GM12892 (cell line): ENCODE results near the gene CBY3.
"Not testable (repeated sequence)": the region's sequence is repeated elsewhere in the genome, so short reads cannot be mapped to it uniquely, and the experiment has no call there.

Source experiments
- DNase-seq: peaks from one replicate; pipeline ENCODE4 v3.0.0; 2011; ENCODE audit not compliant: insufficient read length
- FAIRE-seq: peaks from 2 replicates; lab custom pipeline; 2011; peaks lifted over from hg19 to GRCh38; lab: Jason Lieb, UNC
- POLR2A ChIP-seq: IDR thresholded peaks from 2 replicates; pipeline ENCODE4 v1.6.1; 2011; ENCODE audit warnings: low read depth, low read length, control low read depth
- POLR2AphosphoS5 ChIP-seq: IDR thresholded peaks from 2 replicates; pipeline ENCODE4 v1.6.1; 2011; ENCODE audit warnings: low read depth, low read length, control low read depth
- TAF1 ChIP-seq: IDR thresholded peaks from 2 replicates; pipeline ENCODE4 v1.6.1; 2011; ENCODE audit warnings: low read depth, mild to moderate bottlenecking, control low read depth, low read length, borderline replicate concordance

The CBY3 gene

GRCh38 chr5:179649166-179649703 lies 31.6 kb downstream of the CBY3 start:
- DNase-seq, FAIRE-seq: not testable (repeated sequence)

GRCh38 chr5:179648410-179648809 lies 32.4 kb downstream of the CBY3 start:
- FAIRE-seq (no peak), DNase-seq (no peak)
- no peak for TF ChIP-seq POLR2A
- no peak for TF ChIP-seq TAF1
- TF ChIP-seq POLR2AphosphoS5, result no peak

- not testable (repeated sequence) for DNase-seq, FAIRE-seq
Observed at GRCh38 chr5:179644766-179645165, 36.1 kb downstream of the CBY3 start.

- not testable (repeated sequence) for DNase-seq
Observed at GRCh38 chr5:179643141-179643920, 37.5 kb downstream of the CBY3 start.

GRCh38 chr5:179642626-179643025 lies 38.2 kb downstream of the CBY3 start:
- FAIRE-seq, DNase-seq: not testable (repeated sequence)

More at GRCh38 chr5:179643141-179643920, 37.5 kb downstream of the CBY3 start:
- FAIRE-seq, result not testable (repeated sequence)

GRCh38 chr5:179641745-179642144 lies 39.1 kb downstream of the CBY3 start:
- DNase-seq, FAIRE-seq: not testable (repeated sequence)

- not testable (repeated sequence) for DNase-seq, FAIRE-seq
Observed at GRCh38 chr5:179639296-179639695, 41.5 kb downstream of the CBY3 start.

GRCh38 chr5:179634370-179635172 lies 46.3 kb downstream of the CBY3 start:
- not testable (repeated sequence) for DNase-seq, FAIRE-seq

- DNase-seq, result not testable (repeated sequence)
- FAIRE-seq, result peak; percentile 87
Observed at GRCh38 chr5:179633501-179634369, 47.1 kb downstream of the CBY3 start.
